Nucleus accumbens (tissue), 56 donors: ENCODE results near the gene ADCK1.
"Not testable (repeated sequence)": the region's sequence is repeated elsewhere in the genome, so short reads cannot be mapped to it uniquely, and the experiment has no call there.

ENCODE experiments used
- DNase-seq, 56 donors: peaks; one replicate each; lab custom pipeline; 2025; lab: John Stamatoyannopoulos, UW

The ADCK1 gene

DNA sequence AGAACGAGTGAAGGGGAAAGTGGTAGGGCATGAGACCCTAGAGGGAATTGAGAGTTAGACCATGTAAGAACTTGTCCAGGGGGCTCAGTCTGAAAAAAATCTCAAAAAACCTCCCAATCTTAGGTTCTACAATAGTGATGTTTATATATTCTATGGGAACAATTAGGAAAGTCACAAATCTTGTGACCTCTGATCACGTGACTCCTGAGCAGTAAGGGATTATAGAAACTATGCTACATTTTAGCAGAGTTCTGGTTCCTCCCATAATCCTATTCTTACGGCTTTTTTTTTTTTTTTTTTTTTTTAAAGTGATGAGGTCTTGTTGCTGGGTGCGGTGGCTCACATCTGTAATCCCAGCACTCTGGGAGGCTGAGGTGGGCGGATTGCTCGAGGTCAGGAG, 5.8 kb downstream of the ADCK1 start:
- DNase-seq = no peak

DNA sequence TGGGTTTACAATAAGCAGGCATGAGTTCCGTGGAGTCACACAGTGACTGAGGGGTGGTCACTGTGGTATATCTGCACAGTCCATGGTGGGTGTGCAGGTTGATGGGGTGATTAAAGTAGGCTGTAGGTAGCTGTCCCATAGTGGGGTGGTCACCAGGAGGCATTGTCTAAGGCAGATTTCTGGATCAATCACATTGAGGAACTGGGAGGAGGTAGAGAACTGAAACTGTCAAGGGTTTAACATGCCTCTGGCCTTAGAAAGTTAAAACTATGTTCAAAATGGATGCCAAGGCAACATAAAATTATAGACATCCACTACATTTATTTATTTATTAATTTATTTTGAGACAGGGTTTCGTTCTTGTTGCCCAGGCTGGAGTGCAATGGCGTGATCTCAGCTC, 8.3 kb downstream of the ADCK1 start:
- no peak for DNase-seq

DNA sequence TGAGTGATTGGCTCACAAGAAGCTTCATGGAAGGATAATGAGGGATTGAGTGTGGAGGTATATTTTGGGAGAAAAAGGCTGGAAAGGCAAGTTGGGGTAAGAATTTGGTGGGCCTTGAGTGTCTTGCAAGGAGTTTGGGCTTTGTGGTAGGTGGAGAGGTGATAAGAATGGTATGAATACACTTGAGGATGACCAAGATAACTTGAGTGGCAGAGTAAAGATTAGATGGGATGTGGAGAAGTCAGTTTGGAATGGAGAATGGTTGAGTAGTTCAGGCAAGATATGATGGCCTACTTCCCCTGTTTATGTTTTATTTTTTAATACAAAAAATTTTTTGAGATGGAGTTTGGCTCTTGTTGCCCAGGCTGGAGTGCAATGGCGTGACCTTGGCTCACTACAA, 9.1 kb downstream of the ADCK1 start:
- no peak for DNase-seq

DNA sequence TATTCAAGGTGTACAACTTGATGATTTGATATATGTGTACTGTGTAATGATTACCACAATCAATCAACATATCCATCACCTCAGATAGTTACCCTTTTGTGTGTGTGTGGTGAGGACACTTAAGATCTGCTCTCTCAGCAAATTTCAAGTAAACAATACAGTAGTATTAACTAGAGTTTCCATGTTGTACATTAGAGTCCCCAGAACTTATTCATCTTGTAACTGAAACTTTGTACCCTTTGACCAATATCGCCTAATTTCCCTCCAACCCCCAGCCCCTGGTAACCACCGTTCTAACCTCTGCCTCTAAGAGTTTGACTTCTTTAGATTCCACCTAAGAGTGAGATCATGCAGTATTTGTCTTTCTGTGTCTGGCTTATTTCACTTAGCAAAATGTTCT, 12.1 kb downstream of the ADCK1 start:
- no peak for DNase-seq

DNA sequence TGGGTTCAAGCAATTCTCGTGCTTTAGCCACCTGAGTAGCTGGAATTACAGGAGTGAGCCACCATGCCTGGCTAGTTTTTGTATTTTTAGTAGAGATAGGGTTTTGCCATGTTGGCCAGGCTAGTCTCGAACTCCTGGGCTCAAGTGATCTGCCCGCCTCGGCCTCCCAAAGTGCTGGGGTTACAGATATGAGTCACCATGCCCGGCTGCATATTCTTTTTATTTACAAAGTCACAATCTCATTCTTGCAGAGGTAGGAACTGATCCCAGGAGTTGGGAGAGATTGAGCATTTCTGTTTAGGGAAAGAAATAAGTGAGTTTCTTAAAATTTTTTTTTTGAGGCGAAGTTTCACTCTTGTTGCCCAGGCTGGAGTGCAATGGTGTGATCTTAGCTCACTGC, 12.8 kb downstream of the ADCK1 start:
- DNase-seq = not testable (repeated sequence)

DNA sequence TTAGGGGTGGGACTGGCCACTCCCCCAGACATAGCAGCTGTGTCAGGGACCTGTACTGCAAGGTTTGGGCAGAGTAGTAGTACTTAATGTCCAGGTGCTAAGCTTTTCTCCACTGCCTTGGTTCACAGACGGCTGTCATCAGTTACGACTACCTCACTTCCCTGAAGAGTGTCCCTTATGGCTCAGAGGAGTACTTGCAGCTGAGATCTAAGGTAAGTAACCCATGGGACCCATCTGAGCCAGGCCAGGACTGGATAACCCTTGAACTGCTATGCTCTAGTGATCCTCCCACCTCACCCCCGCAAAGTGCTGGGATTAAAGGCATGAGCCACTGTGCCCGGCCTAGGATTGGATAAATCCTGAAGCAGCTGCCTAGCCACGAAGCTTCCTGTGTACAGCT, 22.4 kb downstream of the ADCK1 start:
- no peak for DNase-seq

DNA sequence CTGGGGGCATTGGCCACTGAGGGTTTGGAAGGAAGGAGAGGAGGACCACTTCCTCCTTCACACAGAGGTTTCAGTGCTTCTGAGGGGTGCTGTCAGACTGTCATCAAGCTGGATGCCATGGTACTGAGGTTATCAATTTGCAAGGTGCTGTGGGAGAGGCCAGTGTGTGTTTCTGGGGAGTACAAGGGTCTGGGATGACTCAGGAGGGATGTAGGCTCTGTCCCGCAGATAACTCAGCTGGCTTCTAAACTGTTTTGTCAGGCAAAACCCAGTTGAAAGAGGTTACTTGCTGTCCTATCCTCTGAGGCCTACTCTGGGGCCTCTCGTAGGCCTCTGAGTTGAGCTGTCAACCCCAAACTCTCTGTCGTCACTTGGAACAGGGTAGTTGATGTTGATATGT, 22.8 kb downstream of the ADCK1 start:
- no peak for DNase-seq

DNA sequence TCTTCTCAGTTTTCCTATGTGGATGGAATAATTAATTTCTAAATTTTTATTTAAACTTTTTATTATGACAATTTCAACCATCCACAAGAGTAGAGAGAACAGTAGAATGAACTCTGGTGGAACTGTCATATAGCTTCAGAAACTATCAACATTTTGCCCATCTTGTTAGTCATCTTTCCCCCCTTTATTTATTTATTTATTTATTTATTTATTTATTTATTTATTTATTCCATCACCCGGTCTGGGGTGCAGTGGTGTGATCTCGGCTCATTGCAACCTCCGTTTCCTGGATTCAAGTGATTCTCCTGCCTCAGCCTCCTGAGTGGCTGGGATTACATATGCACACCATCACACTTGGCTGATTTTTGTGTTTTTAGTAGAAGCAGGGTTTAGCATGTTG, 23.5 kb downstream of the ADCK1 start:
- DNase-seq = no peak

DNA sequence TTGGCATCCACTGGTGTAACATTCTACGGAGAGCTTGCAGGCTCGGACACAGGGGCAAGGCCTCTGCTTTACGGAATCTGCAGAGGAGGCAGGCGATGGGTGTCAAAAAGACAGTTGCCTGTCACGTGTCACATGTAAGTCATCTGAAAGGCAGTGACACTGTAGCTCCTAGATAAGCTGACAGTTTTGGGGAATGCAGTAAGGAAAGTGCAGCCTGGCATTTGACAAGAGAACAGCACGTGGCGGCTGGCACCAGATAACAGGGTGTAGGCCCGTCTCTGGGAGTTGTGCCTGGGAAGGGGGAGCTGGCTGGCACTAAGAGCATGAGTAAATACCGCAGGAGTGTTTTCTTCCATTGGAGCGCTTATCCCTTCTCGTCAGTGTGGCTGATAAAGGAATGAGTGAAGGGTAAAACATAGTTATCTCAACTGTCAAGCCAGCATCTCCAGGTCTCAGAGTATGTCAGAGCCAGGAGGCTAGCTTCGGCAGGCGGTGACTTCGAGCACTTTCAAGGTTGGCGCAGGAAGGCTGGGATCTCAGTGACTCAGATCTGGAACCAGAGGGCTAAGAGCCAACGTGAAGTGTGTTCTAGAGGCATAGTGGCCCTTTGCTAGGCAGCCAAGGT, 26.1 kb downstream of the ADCK1 start:
- DNase-seq = no peak

DNA sequence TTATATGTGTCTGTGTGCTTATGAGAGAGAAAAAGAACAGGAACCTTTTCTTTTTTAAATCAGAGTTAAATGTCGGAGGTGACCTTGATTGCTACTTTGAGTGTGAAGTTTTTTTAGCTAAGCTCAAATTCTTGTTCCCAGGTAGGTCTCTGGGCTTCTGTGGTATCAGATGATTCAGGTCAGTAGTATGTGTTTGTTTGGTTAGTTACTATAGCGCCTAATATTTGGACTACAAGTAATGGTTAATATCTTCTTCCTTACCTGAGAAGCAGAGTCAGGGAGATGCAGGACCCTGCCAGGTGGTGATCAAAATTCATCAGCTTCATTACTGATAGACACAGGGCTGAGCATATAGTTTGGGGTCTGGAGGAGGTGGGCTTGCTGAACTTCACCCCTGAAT, 30.8 kb downstream of the ADCK1 start:
- no peak for DNase-seq

DNA sequence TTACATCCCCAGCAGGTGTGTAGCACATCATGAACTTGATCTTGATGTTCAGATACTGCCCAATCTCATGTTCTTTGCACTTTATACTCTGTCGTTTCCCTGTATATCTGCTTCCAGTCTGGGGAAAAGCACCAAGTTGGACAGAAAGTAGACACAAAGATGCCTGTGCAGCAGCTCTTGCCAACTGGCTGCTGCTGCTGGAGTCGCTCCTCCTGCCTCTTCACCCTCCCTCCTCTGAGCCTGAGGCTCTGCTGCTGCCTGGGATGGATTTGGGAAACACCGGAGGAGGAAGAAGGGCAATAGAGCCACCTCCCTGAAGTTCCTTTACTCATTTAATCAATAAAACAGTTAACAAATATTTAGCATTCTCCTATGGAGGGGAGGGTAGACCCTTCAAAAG, 32.4 kb downstream of the ADCK1 start:
- DNase-seq = peak in 5 of 56 donors; percentile 3 to 28 (median 11)

DNA sequence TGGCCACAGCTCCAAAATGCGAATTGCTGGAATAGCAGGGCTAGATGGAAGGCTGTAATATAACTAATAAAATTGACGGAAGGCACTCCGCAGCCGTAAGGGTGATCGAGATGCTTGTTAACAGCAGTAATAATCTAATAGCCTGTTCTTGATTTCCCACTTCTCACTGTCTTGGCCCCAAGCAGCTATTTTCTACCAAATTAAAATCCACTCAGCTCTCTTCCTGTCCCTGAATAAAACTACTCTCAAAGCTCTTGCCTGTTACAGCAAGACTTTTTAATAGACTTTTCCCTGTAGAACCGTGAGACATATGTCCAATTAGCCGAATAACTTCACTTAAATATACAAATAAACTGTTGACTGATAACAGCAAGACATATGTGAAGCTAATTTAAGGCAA, 38.0 kb downstream of the ADCK1 start:
- no peak for DNase-seq

DNA sequence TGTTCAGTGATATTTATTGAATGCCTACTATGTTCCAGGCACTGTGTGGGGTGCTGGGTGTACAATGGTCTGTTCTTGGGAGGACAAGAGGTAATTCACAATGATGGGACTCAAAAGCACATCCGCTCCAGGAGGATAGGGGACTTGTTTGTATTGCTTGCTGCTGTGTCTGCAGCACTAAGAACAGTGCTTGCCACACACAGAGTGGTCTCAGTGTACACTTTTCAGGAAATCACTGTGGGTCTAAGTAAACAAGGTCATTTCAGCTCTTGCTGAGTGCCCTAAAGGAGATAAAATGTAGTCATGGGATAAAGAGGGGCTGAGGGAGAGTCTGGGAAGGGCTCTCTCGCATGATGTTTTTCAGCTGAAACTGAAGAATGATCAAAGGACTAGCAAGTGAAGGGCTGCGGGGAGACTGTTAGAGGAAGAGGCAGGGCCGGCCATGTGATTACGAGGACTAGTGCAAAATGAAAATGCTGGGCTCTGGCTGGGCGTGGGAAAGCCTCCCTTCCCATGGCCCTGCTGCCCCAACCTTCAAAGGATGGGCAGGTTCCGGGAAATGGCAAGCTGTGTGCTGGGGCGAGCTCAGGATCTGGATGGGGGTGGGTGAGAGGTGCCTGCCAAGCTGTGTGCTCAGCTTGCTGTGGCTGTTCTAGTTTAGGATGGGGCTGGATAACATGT, 39.1 kb downstream of the ADCK1 start:
- peak in 47 of 56 donors; percentile 8 to 83 (median 56) for DNase-seq

DNA sequence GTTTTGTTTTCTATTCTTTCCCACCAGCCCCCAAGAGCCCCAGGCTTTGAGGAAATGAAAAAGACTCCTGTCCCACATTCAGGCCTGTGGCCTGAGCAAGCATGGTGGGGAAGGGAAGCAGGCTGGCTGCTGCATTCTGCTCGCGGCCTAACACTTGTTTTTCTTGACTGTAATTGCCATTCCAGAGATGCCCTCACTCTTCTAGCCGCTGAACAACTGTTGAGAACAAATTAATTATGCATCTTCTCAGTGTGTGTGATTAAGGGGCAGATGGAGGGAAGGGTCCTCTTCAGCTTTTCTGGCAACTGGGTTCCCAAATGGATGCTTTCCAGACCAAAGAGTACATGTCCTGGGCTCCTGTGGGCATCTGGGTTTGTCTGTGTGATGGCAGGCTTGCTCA, 43.3 kb downstream of the ADCK1 start:
- peak in 5 of 56 donors; percentile 11 to 22 (median 13) for DNase-seq

DNA sequence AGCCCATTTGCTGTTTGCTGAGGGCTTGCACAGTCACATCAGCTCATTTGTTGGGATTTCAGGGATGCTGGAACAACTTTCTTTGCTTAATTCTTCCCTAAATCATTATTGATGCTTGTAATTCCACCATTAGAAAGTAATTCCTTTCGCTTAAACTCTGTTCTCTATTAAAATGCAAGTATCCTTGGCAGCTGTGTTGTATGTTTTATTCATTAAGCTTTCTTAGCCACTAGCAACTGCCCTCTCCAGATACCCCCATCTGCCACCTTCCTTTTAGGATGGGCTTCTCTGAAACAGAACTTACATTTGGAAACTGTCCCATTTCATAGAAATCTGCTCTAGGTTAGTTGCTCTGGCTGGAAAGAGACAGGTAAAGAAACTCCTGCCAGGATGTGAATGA, 43.7 kb downstream of the ADCK1 start:
- no peak for DNase-seq

DNA sequence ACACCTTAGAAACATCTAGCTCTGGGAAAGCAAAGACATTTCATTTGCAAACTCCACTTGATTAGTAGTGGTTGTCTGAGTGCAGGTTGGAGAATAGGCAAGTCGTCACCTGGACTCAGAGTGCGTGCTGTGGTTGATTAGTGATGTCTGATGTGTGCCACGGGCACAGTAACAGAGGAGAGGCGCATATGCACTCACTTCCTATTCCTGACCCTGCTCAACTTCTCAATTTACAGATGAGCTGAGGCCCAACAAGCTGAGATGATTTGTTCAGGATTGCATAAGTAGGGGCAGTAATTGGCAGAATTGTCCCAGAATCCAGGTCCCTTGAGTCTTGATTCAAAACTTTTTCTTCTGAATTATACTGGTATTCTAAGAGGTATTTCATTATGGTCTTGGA, 44.9 kb downstream of the ADCK1 start:
- no peak for DNase-seq

DNA sequence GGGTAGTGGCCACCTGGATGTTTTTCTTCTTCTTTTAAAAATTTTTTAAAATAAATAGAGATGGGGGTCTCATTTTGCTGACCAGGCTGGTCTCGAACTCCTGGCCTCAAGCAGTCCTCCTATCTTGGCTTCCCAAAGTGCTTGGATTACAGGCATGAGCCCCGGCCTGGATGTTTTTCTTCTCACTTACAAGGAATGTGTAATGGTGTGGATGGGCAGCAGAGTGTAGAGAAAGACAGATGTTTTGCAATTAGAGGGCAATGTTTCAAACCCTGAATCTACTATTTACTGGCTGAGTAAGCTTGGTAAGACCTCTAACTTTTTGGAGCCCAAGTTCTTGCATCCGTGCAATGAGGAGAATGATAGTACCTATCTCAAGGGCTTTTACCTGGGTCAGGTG, 48.1 kb downstream of the ADCK1 start:
- DNase-seq = no peak

DNA sequence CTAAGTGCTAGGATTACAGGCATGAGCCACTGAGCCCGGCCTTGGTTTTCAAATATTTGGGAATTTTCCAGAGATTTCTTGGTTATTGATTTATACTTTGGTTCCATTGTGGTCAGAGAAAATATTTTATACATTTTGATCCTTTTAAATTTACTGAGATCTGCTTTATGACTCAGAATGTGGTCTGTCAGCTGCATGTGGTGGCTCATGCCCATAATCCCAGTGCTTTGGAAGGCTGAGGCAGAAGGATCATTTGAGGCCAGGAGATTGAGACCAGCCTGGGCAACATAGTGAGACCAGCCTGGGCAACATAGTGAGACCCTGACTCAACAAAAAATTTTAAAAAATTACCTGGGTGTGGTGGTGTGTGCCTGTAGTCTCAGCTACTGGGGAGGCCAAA, 49.8 kb downstream of the ADCK1 start:
- DNase-seq = no peak

DNA sequence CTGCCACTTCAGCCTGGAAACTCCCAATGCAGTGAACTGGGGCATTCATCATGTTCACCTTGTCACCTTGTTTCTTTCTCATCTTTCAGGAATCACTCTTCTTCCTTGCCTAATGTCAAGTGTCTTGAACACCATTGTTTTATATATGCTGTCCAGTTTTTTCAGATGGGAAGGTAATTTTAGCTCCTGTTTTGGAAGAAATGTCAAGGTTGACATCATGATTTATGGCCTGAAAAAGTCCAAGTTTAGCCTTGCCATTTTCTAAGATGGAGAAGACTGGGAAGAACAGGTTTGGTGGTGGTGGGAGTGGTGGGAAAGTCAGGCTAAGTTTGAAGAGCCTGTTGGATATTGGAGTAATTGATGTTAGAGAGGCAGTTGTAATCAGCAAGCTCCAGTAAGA, 54.0 kb downstream of the ADCK1 start:
- no peak for DNase-seq

DNA sequence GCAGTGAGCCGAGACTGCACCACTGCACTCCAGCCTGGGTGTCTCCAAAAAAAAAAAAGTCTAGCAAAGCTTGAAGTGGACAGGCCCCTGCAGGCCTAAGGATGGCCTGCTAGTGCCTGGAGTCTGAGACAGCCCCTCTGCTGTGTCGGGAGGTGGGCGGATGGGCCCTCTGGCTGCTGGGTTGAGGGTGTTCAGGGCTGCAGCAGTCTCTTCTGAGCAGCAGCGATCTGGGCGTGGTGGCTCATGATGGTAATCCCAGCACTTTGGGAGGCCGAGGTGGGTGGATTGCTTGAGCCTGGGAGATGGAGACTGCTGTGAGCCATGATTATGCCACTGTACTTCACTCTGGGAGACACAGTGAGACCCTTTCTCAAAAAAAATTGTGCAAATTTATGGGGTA, 57.0 kb downstream of the ADCK1 start:
- DNase-seq = no peak

DNA sequence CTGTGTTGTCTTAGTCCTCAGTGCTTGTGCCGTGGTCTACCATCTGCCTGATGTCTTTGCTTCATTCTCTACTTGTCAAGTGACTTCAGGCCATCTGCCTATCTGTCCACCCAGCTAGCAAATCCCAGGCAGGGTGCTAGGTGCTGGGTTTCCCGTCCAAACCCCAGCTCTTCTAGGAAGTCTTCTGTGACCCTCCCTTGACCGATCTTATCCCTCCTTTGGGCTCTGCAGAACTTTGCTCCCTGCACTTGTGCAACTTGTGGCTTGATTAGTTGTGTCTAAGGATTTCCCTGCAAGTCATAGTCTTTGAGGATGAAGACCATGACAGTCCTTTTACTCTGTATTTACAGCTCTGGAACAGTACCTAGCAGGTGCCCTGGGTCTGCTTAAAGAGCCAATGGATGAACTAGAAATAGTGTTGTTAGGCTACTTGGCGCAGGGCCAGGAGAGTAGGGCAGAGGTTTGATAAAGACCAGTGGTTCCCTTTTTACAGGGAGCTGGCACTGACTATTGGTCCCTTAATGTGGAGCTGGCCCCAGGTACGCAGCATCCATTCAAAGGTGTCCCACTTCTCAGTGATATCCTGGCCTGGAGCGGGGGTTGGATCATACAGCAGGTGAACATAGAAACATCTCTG, 60.1 kb downstream of the ADCK1 start:
- DNase-seq = peak in 3 of 56 donors; percentile 4 to 30 (median 9)

DNA sequence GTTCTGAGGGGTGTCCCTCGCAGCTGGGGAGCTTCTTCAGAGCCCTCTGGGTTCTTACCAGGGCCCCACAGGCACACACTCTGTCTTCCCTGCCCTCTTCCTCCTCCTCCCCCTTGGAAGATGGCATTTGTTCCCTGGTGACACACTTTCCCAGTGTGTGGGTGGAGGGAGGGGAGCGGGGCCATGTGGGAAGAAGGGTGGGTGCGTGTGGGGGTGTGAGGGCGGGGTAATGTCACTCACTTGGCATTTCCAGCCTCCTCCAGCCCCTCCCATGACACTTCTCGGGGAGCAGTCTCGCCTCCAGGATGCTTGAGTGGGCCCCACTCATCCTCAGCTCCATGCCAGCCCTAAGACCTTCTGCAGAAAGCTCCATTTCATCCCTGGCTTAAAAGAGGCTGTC, 61.3 kb downstream of the ADCK1 start:
- peak in 19 of 56 donors; percentile 15 to 75 (median 23) for DNase-seq
